ENCODE measurements around the gene NOG. TPM values are rescaled to one million over a fixed set of nuclear protein-coding genes. Genes with fewer than 3 reads are reported as not detected.

NOG gene
- total RNA-seq, 2 donors from 2014 or later = not detected

GRCh38 chr17:56635641-56636040 is 42.1 kb downstream of the NOG start:
- Mint-ChIP-seq H3K27me3 (peaks cover 15 to 18% of the 10 kb centered on the region in 2 donors), H3K9me3 (no peaks in the 10 kb centered on the region), H3K27ac (no peak overlapping the region), H3K36me3 (no peaks in the 10 kb centered on the region), H3K4me1 (ENCODE audit: low read depth in 2 of 2) (no peaks in the 10 kb centered on the region), H3K4me3 (no peak overlapping the region)
- no peak for ATAC-seq
- DNase-seq (ENCODE audit: low spot score) = no peak

DNA sequence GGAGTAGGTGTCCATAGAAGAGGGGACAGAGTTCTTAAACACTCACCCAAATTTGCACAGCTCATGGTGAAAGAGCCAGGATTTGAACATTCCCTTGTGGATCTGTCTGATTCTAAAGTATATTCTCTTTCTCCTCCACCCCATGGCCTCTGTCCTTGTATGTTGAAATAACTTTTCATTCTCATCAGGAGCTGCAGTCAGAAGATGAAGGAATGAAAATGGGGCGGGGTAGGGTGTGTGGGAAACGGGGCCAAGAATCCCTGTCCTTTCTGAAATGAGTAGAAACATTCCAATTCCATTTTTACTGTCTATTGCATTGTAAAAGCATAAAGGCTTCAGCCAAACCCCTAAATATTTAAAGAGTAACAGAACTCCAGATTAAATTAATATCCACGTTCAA is 42.8 kb downstream of the NOG start:
- no peak overlapping the region for H3K27ac Mint-ChIP-seq
- H3K27me3 Mint-ChIP-seq = peaks cover 17 to 24% of the 10 kb centered on the region in 2 donors
- DNase-seq (ENCODE audit: low spot score) (no peak), ATAC-seq (no peak)
- no peaks in the 10 kb centered on the region for H3K9me3 Mint-ChIP-seq
- no peaks in the 10 kb centered on the region for H3K4me1 Mint-ChIP-seq (ENCODE audit: low read depth in 2 of 2)
- no peak overlapping the region for H3K4me3 Mint-ChIP-seq
- no peaks in the 10 kb centered on the region for H3K36me3 Mint-ChIP-seq

DNA sequence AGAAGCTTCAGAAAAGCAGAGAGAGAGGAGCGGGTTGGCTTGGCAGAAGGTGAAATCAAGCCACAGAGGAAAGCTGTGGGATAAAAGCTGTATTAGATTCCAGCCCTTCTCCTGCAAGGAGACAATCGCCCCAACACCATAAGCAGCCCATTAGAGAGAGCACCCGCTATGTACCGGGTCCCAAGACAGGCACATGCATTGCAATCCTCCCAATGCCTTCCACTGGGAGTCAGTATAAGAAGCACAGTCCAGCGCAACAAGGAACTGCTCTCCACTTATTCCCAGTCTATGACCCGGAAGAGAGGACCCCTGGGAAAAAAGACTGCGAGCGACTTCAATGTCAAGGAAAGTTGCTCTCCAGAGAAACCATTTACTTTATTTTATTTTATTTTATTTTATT is 43.8 kb downstream of the NOG start:
- ATAC-seq = no peak
- no peak overlapping the region for H3K4me3 Mint-ChIP-seq
- DNase-seq (ENCODE audit: low spot score) = no peak
- no peaks in the 10 kb centered on the region for H3K4me1 Mint-ChIP-seq (ENCODE audit: low read depth in 2 of 2)
- no peaks in the 10 kb centered on the region for H3K36me3 Mint-ChIP-seq
- peaks cover 21 to 32% of the 10 kb centered on the region in 2 donors for H3K27me3 Mint-ChIP-seq
- no peaks in the 10 kb centered on the region for H3K9me3 Mint-ChIP-seq
- H3K27ac Mint-ChIP-seq = no peak overlapping the region

GRCh38 chr17:56638591-56639051 is 45.1 kb downstream of the NOG start:
- Mint-ChIP-seq H3K4me3 (no peak overlapping the region), H3K4me1 (ENCODE audit: low read depth in 2 of 2) (no peaks in the 10 kb centered on the region), H3K27ac (no peak overlapping the region), H3K36me3 (no peaks in the 10 kb centered on the region), H3K27me3 (peaks cover 20 to 36% of the 10 kb centered on the region in 2 donors), H3K9me3 (no peaks in the 10 kb centered on the region)
- DNase-seq (ENCODE audit: low spot score) = no peak
- ATAC-seq = no peak

DNA sequence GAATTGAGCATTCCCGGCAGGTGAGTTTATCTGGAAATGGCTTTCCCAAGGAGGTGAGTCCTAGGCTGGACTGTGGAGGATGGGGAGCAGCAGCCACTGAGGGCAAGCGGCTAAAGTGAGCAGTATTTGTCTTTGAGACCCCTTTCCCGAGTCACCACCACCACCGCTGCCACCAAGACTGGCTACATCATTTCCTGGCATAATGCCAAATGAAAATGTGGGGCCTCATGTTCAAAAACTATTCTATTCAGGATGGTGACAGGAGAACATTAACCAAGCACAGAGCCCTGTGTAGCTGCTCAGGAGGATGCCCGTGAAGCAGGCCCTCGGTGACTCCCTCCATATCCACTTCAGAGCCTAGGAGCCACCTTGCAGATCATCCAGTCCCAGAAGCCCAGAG is 46.0 kb downstream of the NOG start:
- ATAC-seq = no peak
- DNase-seq (ENCODE audit: low spot score) = no peak
- peaks cover 23 to 43% of the 10 kb centered on the region in 2 donors for H3K27me3 Mint-ChIP-seq
- H3K27ac Mint-ChIP-seq = no peak overlapping the region
- H3K9me3 Mint-ChIP-seq = no peaks in the 10 kb centered on the region
- H3K36me3 Mint-ChIP-seq = no peaks in the 10 kb centered on the region
- no peaks in the 10 kb centered on the region for H3K4me1 Mint-ChIP-seq (ENCODE audit: low read depth in 2 of 2)
- H3K4me3 Mint-ChIP-seq = no peak overlapping the region

GRCh38 chr17:56640116-56640515 is 46.6 kb downstream of the NOG start:
- ATAC-seq (no peak), DNase-seq (ENCODE audit: low spot score) (no peak)
- no peaks in the 10 kb centered on the region for H3K9me3 Mint-ChIP-seq
- no peaks in the 10 kb centered on the region for H3K4me1 Mint-ChIP-seq (ENCODE audit: low read depth in 2 of 2)
- no peaks in the 10 kb centered on the region for H3K36me3 Mint-ChIP-seq
- no peak overlapping the region for H3K27ac Mint-ChIP-seq
- no peak overlapping the region for H3K4me3 Mint-ChIP-seq
- H3K27me3 Mint-ChIP-seq = peaks cover 27 to 45% of the 10 kb centered on the region in 2 donors

- H3K27ac Mint-ChIP-seq = no peak overlapping the region
- peaks cover 36 to 58% of the 10 kb centered on the region in 2 donors for H3K27me3 Mint-ChIP-seq
- ATAC-seq (no peak), DNase-seq (ENCODE audit: low spot score) (no peak)
- no peaks in the 10 kb centered on the region for H3K4me1 Mint-ChIP-seq (ENCODE audit: low read depth in 2 of 2)
- H3K4me3 Mint-ChIP-seq = no peak overlapping the region
- no peaks in the 10 kb centered on the region for H3K9me3 Mint-ChIP-seq
- H3K36me3 Mint-ChIP-seq = no peaks in the 10 kb centered on the region
These were observed 47.9 kb downstream of the NOG start for GRCh38 chr17:56641373-56641772.

DNA sequence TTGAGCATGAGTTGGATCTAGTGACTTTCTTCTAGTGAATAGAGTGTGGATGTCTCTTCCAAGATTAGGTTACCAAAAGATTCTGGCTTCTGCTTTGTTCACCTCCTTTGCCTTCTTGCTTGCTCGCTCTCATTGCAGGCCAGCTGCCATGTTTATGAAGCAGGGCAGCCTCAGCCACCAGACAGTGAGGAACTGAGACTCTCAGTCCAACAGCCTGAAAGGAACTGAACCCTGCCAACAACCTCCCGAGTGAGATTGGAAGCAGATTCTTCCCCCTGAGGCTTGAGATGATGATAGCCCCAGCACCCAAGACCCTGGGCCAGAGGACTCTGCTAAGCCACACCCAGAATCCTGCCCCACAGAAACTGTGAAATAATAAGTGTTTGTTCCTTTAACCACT is 48.4 kb downstream of the NOG start:
- peaks cover 38 to 63% of the 10 kb centered on the region in 2 donors for H3K27me3 Mint-ChIP-seq
- H3K36me3 Mint-ChIP-seq = no peaks in the 10 kb centered on the region
- no peaks in the 10 kb centered on the region for H3K4me1 Mint-ChIP-seq (ENCODE audit: low read depth in 2 of 2)
- H3K4me3 Mint-ChIP-seq = no peak overlapping the region
- DNase-seq (ENCODE audit: low spot score) (no peak), ATAC-seq (no peak)
- no peaks in the 10 kb centered on the region for H3K9me3 Mint-ChIP-seq
- no peak overlapping the region for H3K27ac Mint-ChIP-seq

- Mint-ChIP-seq H3K4me3 (no peak overlapping the region), H3K4me1 (ENCODE audit: low read depth in 2 of 2) (no peaks in the 10 kb centered on the region), H3K9me3 (no peaks in the 10 kb centered on the region), H3K27me3 (peaks cover 42 to 68% of the 10 kb centered on the region in 2 donors), H3K36me3 (no peaks in the 10 kb centered on the region), H3K27ac (no peak overlapping the region)
- ATAC-seq (no peak), DNase-seq (ENCODE audit: low spot score) (no peak)
These were observed 48.9 kb downstream of the NOG start for GRCh38 chr17:56642424-56642823.

Other genes with a start within 250 kb of the NOG start
- 1 to 10 TPM; 1.9 to 4.7 TPM for gene C17orf67, start 240.2 kb downstream of the NOG start, total RNA-seq
- gene DGKE, start 240.5 kb downstream of the NOG start, total RNA-seq = 10 to 100 TPM; 21.3 to 39.4 TPM

Measured in natural killer cell treated with Interleukin-12 subunit alpha and Interleukin-12 subunit beta and Interleukin-15 and Interleukin-18, amount 100 ng/mL, for 72 hours (primary cell).